ENCODE measurements around the gene DNAJC25. TPM values are rescaled to one million over a fixed set of nuclear protein-coding genes. Genes with fewer than 3 reads are reported as not detected.
A peak's percentile ranks its signal among the peaks of the same experiment; 100 is the strongest.

The DNAJC25 gene
- total RNA-seq = 1 to 10 TPM; 6.3 to 7.4 TPM
- polyA plus RNA-seq (2013, experiment 1 of 2) = 9.3 TPM
- 10.1 TPM for polyA plus RNA-seq (2013, experiment 2 of 2)
- long read RNA-seq, experiment 1, partial matches to known transcripts = 4 of 9 reads
- long read RNA-seq, experiment 1, other reads (novel, unspliced or antisense) = 1 of 9 reads
- long read RNA-seq, experiment 2, transcript DNAJC25-202 (5 exons, 2,498 nt) = major isoform, 12 of 20 reads
- long read RNA-seq, experiment 2, partial matches to known transcripts = 1 of 20 reads
- long read RNA-seq, experiment 2, other reads (novel, unspliced or antisense) = 3 of 20 reads
- long read RNA-seq, experiment 3, partial matches to known transcripts = 0 of 1 reads
- long read RNA-seq, experiment 3, other reads (novel, unspliced or antisense) = 0 of 1 reads
- long read RNA-seq, experiment 4, partial matches to known transcripts = 1 of 1 reads
- long read RNA-seq, experiment 4, other reads (novel, unspliced or antisense) = 0 of 1 reads

DNA sequence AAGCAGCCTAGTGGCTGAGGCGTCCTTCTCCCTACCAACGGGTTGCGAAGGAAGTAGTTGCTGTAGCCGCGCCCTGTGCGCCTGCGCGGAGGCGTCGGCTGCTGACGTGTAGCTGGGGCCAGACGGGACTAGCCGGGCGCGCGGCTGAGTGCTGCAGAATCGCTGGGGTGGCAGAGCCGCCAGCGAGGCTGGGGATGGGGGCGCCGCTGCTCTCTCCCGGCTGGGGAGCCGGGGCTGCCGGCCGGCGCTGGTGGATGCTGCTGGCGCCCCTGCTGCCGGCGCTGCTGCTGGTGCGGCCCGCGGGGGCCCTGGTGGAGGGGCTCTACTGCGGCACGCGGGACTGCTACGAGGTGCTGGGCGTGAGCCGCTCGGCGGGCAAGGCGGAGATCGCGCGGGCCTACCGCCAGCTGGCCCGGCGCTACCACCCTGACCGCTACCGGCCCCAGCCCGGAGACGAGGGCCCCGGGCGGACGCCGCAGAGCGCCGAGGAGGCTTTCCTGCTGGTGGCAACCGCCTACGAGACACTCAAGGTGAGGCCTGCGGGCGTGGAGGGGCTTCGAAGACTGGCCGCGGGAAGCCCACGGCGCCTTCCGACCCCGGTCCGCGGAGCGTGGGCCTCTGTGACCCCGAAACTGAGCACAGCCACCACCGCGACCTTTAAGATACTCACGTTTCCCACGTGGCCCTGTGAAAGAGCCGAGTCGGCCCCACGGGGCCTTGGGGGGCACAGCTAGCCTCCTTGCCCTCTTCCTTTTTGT, at the start of gene DNAJC25:
Gene DNAJC25 (plus strand): TSS at position 121 of the 758 bp plus-strand sequence. CDS start 74 bp downstream, at position 195.
- Mint-ChIP-seq H3K4me3 (peak within 1 kb of the TSS; percentile 90), H3K9me3 (no peaks in the 10 kb centered on the region), H3K36me3 (ENCODE audit: low read depth) (no peaks in the 10 kb centered on the region), H3K27me3 (ENCODE audit: insufficient read depth) (peaks cover 8% of the 10 kb centered on the region), H3K4me1 (peaks cover 26% of the 10 kb centered on the region), H3K27ac (peak within 1 kb of the TSS; percentile 95)
- peak within 1 kb of the TSS; percentile 85 for H3K9ac ChIP-seq (ENCODE audit: extremely low read depth, low read length, poor library complexity, severe bottlenecking)
- no peaks in the 10 kb centered on the region for H3K36me3 ChIP-seq (ENCODE audit: control insufficient read depth, insufficient read depth, low read length)
- H3K27me3 ChIP-seq (ENCODE audit: control insufficient read depth, insufficient read depth, low read length, poor library complexity, severe bottlenecking) = no peaks in the 10 kb centered on the region
- peak within 1 kb of the TSS; percentile 97 for H3K4me3 ChIP-seq (ENCODE audit: low read length)
- H3K9me3 ChIP-seq (ENCODE audit: control insufficient read depth, low read length) = no peaks in the 10 kb centered on the region
- peak within 1 kb of the TSS; percentile 59 for H3K27ac ChIP-seq (ENCODE audit: low read depth, low read length)
- TF ChIP-seq, protein P1, sequence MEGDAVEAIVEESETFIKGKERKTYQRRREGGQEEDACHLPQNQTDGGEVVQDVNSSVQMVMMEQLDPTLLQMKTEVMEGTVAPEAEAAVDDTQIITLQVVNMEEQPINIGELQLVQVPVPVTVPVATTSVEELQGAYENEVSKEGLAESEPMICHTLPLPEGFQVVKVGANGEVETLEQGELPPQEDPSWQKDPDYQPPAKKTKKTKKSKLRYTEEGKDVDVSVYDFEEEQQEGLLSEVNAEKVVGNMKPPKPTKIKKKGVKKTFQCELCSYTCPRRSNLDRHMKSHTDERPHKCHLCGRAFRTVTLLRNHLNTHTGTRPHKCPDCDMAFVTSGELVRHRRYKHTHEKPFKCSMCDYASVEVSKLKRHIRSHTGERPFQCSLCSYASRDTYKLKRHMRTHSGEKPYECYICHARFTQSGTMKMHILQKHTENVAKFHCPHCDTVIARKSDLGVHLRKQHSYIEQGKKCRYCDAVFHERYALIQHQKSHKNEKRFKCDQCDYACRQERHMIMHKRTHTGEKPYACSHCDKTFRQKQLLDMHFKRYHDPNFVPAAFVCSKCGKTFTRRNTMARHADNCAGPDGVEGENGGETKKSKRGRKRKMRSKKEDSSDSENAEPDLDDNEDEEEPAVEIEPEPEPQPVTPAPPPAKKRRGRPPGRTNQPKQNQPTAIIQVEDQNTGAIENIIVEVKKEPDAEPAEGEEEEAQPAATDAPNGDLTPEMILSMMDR (conservative IDR thresholded peaks at IDR 0.05) = peak; percentile 21
- WGBS, 2 experiments (ENCODE audit: insufficient coverage in 1 of 2, insufficient read length in 1 of 2) = 0% methylated on average over 26 to 79 of the region's 79 CpGs
- DNase-seq = peak; percentile 99
- H3K4me1 ChIP-seq (ENCODE audit: control insufficient read depth, insufficient read depth, low read length) = no peaks in the 10 kb centered on the region

DNA sequence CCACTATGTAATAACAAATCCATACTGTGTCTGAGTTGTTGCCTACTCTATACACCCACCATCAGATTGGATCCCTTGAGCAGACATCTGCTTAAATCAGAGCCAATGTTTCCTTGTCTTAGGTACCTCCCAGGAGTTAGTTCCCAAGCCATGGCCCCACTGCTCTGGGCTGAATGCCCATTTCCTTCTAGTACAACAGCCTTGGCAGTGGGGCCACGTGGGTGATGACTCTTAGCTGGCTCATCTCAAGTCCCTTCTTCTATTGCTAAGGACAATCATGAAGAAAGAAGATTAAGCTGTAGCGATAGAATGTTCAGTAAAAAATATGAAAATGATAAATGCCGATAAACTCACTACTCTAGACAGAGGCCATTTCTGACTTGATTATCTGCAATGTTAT, 48.2 kb upstream of the DNAJC25 start:
- Mint-ChIP-seq H3K4me1 (no peaks in the 10 kb centered on the region), H3K36me3 (ENCODE audit: low read depth) (peaks cover 43% of the 10 kb centered on the region), H3K9me3 (no peaks in the 10 kb centered on the region), H3K27me3 (ENCODE audit: insufficient read depth) (no peaks in the 10 kb centered on the region), H3K27ac (no peak overlapping the region), H3K4me3 (no peak overlapping the region)
- no peak overlapping the region for H3K4me3 ChIP-seq (ENCODE audit: low read length)
- WGBS, 2 experiments (ENCODE audit: insufficient coverage in 1 of 2, insufficient read length in 1 of 2) = 92 to 93% methylated on average over 2 to 3 of the region's 3 CpGs
- no peaks in the 10 kb centered on the region for H3K4me1 ChIP-seq (ENCODE audit: control insufficient read depth, insufficient read depth, low read length)
- H3K27ac ChIP-seq (ENCODE audit: low read depth, low read length) = no peak overlapping the region
- TF ChIP-seq, protein P1 (conservative IDR thresholded peaks at IDR 0.05) = no peak
- no peak overlapping the region for H3K9ac ChIP-seq (ENCODE audit: extremely low read depth, low read length, poor library complexity, severe bottlenecking)
- peaks cover 79% of the 10 kb centered on the region for H3K36me3 ChIP-seq (ENCODE audit: control insufficient read depth, insufficient read depth, low read length)
- no peaks in the 10 kb centered on the region for H3K27me3 ChIP-seq (ENCODE audit: control insufficient read depth, insufficient read depth, low read length, poor library complexity, severe bottlenecking)
- DNase-seq = no peak
- H3K9me3 ChIP-seq (ENCODE audit: control insufficient read depth, low read length) = no peaks in the 10 kb centered on the region

DNA sequence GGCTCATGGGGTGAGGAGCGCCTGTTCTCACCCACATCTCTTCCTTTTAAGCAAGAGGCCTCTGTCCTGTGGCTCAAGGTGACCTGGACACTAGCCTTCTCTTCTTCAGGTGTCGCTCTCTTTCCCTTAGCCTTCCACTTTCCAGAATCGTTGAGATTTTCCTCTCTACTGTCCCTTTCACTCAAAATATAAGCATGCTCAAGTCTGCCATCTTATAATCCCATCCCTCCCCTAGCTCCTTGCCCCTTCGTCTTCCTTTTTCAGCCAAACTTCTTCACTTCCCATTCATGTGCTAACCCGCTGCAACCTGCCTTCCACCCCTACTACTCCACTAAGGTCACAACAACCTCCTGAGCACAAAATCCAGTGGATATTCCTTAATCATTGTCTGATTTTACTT, 44.8 kb upstream of the DNAJC25 start:
- no peak overlapping the region for H3K4me3 Mint-ChIP-seq
- no peaks in the 10 kb centered on the region for H3K9me3 ChIP-seq (ENCODE audit: control insufficient read depth, low read length)
- no peaks in the 10 kb centered on the region for H3K27me3 ChIP-seq (ENCODE audit: control insufficient read depth, insufficient read depth, low read length, poor library complexity, severe bottlenecking)
- H3K4me3 ChIP-seq (ENCODE audit: low read length) = no peak overlapping the region
- no peaks in the 10 kb centered on the region for H3K9me3 Mint-ChIP-seq
- no peak overlapping the region for H3K27ac Mint-ChIP-seq
- H3K4me1 Mint-ChIP-seq = no peaks in the 10 kb centered on the region
- no peak overlapping the region for H3K27ac ChIP-seq (ENCODE audit: low read depth, low read length)
- TF ChIP-seq, protein P1 (conservative IDR thresholded peaks at IDR 0.05) = no peak
- H3K27me3 Mint-ChIP-seq (ENCODE audit: insufficient read depth) = no peaks in the 10 kb centered on the region
- no peak for DNase-seq
- no peaks in the 10 kb centered on the region for H3K4me1 ChIP-seq (ENCODE audit: control insufficient read depth, insufficient read depth, low read length)
- H3K36me3 Mint-ChIP-seq (ENCODE audit: low read depth) = peaks cover 34% of the 10 kb centered on the region
- no peak overlapping the region for H3K9ac ChIP-seq (ENCODE audit: extremely low read depth, low read length, poor library complexity, severe bottlenecking)
- WGBS, 2 experiments (ENCODE audit: insufficient coverage in 1 of 2, insufficient read length in 1 of 2) = 92 to 95% methylated on average over 4 to 5 of the region's 5 CpGs
- peaks cover 66% of the 10 kb centered on the region for H3K36me3 ChIP-seq (ENCODE audit: control insufficient read depth, insufficient read depth, low read length)

Data from endodermal cell (in vitro differentiated cells).